ENCODE results near the gene C16orf92.

DNA sequence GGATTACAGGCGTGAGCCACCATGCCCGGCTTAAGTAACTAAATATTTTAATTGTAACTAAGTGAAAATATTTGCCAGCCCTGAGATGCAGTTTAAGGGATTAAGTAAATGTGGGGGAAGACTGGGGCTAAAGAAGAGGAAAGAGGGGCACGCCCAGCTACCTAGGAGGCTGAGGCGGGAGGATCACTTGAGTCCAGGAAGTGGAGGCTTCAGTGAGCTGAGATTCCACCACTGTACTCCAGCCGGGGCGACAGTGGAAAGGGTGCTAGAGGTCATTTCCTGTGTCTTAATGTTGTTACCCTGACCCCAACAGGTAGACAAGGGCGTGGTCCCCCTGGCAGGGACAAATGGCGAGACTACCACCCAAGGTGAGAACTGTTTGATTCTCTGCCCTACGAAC is 45.3 kb downstream of the C16orf92 start:
- no peak for TF ChIP-seq EZH2 (IDR thresholded peaks at IDR 0.05; ENCODE audit: borderline replicate concordance, low read length)
- TF ChIP-seq, protein P1, sequence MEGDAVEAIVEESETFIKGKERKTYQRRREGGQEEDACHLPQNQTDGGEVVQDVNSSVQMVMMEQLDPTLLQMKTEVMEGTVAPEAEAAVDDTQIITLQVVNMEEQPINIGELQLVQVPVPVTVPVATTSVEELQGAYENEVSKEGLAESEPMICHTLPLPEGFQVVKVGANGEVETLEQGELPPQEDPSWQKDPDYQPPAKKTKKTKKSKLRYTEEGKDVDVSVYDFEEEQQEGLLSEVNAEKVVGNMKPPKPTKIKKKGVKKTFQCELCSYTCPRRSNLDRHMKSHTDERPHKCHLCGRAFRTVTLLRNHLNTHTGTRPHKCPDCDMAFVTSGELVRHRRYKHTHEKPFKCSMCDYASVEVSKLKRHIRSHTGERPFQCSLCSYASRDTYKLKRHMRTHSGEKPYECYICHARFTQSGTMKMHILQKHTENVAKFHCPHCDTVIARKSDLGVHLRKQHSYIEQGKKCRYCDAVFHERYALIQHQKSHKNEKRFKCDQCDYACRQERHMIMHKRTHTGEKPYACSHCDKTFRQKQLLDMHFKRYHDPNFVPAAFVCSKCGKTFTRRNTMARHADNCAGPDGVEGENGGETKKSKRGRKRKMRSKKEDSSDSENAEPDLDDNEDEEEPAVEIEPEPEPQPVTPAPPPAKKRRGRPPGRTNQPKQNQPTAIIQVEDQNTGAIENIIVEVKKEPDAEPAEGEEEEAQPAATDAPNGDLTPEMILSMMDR (IDR thresholded peaks at IDR 0.05; ENCODE audit: low read length), result no peak
